HCT116 (cell line): ENCODE measurements around the gene NAA20. TPM values are rescaled to one million over a fixed set of nuclear protein-coding genes. Genes with fewer than 3 reads are reported as not detected.

Source experiments
- ATAC-seq: fragments of 200-7000 bp; cut with Tn5 transposase; 2 replicates; pipeline ENCODE4 v1.9.1; 2020; ENCODE audit warnings: mild to moderate bottlenecking, moderate library complexity
- BruUV-seq: library from RNA; stranded (reverse); fragments of 400-500 nt; replicated peaks from 2 replicates; lab custom pipeline; 2021; lab: Mats Ljungman, UMichigan
- CTCF ChIA-PET: fragments of 300-600 bp; sonication (Branson Sonifier 250); formaldehyde crosslinking; loops from one replicate; lab custom pipeline; 2021; ENCODE audit warnings: antibody characterized with exemption; lab: Charles Lee
- POLR2A ChIA-PET: fragments of 300-600, 350-600 bp; sonication (Branson Sonifier 250); formaldehyde crosslinking; loops from one replicate; lab custom pipeline; 2021; ENCODE audit warnings: antibody characterized with exemption; lab: Charles Lee
- RAD21 ChIA-PET, 2 experiments: fragments of 300-600 bp; sonication (Branson Sonifier 250); formaldehyde crosslinking; loops; one replicate each; lab custom pipeline; 2023; ENCODE audit warnings: low total read pairs in 2 of 2; ENCODE audit not compliant: uncharacterized antibody in 2 of 2, unreplicated experiment in 2 of 2, low non-redundant PET in 1 of 2; lab: Charles Lee
- DNase-seq: peaks from one replicate; pipeline ENCODE4 v3.0.0-alpha.2; 2010; ENCODE audit warnings: low read depth, low spot score
- H2AFZ ChIP-seq: fragments of 200-600 bp; shearing (Covaris generic), sonication (generic); 2 replicates; pipeline ENCODE4 v1.6.1; 2017; ENCODE audit warnings: low read depth, mixed run types, mixed read lengths, antibody characterized with exemption, low read length; ENCODE audit not compliant: poor library complexity, severe bottlenecking
- H3K27ac ChIP-seq: 2 replicates; pipeline ENCODE4 v1.5.1; 2012; ENCODE audit warnings: low read depth, low read length
- H3K27me3 ChIP-seq: fragments of 200-600 bp; sonication (generic); 2 replicates; pipeline ENCODE4 v1.6.1; 2016; ENCODE audit warnings: mixed run types, low read length, mixed read lengths; ENCODE audit not compliant: insufficient read depth
- H3K36me3 ChIP-seq, 2 experiments: fragments of 200-500 bp in 1 of 2; fragments of 200-600 bp in 1 of 2; sonication (Bioruptor generic) in 1 of 2; sonication (generic) in 1 of 2; 2 replicates each; pipeline versions ENCODE4 v1.5.1 to v1.6.1; 2014 to 2016; ENCODE audit warnings: low read length in 2 of 2, inconsistent platforms in 1 of 2, mixed read lengths in 1 of 2, mixed run types in 1 of 2; ENCODE audit not compliant: insufficient read depth in 2 of 2, control insufficient read depth in 1 of 2
- H3K4me1 ChIP-seq, 2 experiments: fragments of 200-600 bp in 1 of 2; sonication (generic) in 1 of 2; 2 replicates each; pipeline versions ENCODE4 v1.5.1 to v1.6.1; 2012 to 2017; ENCODE audit warnings: low read length in 2 of 2, inconsistent platforms in 1 of 2, mild to moderate bottlenecking in 1 of 2, mixed read lengths in 1 of 2, mixed run types in 1 of 2, moderate library complexity in 1 of 2; ENCODE audit not compliant: insufficient read depth in 2 of 2, control insufficient read depth in 1 of 2
- H3K4me2 ChIP-seq: fragments of 200-600 bp; sonication (generic); 2 replicates; pipeline ENCODE4 v1.6.1; 2017; ENCODE audit warnings: mixed run types, low read length, mixed read lengths
- H3K4me3 ChIP-seq, 2 experiments: fragments of 200-600 bp in 1 of 2; sonication (generic) in 1 of 2; replicated peaks in 1 of 2; 2 replicates each; pipeline ENCODE4 v1.5.1; 2011 to 2016; ENCODE audit warnings: low read length in 2 of 2, control low read depth in 1 of 2, low read depth in 1 of 2, mild to moderate bottlenecking in 1 of 2, mixed read lengths in 1 of 2, mixed run types in 1 of 2
- H3K79me2 ChIP-seq: fragments of 200-600 bp; sonication (generic); 2 replicates; pipeline ENCODE4 v1.6.1; 2017; ENCODE audit warnings: mild to moderate bottlenecking, mixed run types, low read length, moderate library complexity, mixed read lengths; ENCODE audit not compliant: insufficient read depth
- H3K9ac ChIP-seq: fragments of 200-600 bp; sonication (generic); 2 replicates; pipeline ENCODE4 v1.6.1; 2016; ENCODE audit warnings: low read length, mixed read lengths
- H3K9me2 ChIP-seq: fragments of 200-600 bp; sonication (generic), shearing (Covaris generic); 2 replicates; pipeline ENCODE4 v1.6.1; 2017; ENCODE audit warnings: mixed run types, mild to moderate bottlenecking, moderate library complexity; ENCODE audit not compliant: insufficient read depth
- H3K9me3 ChIP-seq, 2 experiments: fragments of 200-500 bp in 1 of 2; fragments of 200-600 bp in 1 of 2; sonication (Bioruptor generic) in 1 of 2; sonication (generic) in 1 of 2; 2 replicates each; pipeline ENCODE4 v1.6.1; 2014 to 2017; ENCODE audit warnings: low read length in 2 of 2, mixed read lengths in 2 of 2, inconsistent platforms in 1 of 2, low read depth in 1 of 2, mild to moderate bottlenecking in 1 of 2, mixed run types in 1 of 2, moderate library complexity in 1 of 2; ENCODE audit not compliant: control insufficient read depth in 1 of 2, insufficient read depth in 1 of 2
- H4K20me1 ChIP-seq: fragments of 200-600 bp; sonication (generic), shearing (Covaris generic); 2 replicates; pipeline ENCODE4 v1.6.1; 2017; ENCODE audit warnings: mixed run types, mild to moderate bottlenecking, moderate library complexity; ENCODE audit not compliant: insufficient read depth
- CBX3 ChIP-seq: IDR thresholded peaks from 2 replicates; pipeline ENCODE4 v1.6.1; 2012; ENCODE audit warnings: low read depth
- CEBPB ChIP-seq: IDR thresholded peaks from 2 replicates; pipeline ENCODE4 v1.6.1; 2012; ENCODE audit warnings: low read depth
- EGR1 ChIP-seq: IDR thresholded peaks from 2 replicates; pipeline ENCODE4 v1.6.1; 2012; ENCODE audit warnings: low read depth
- EZH2 ChIP-seq: fragments of 200-600 bp; sonication (generic); IDR thresholded peaks from 2 replicates; pipeline ENCODE4 v1.6.1; 2017; ENCODE audit warnings: antibody characterized with exemption, mixed run types
- REST ChIP-seq: IDR thresholded peaks from 2 replicates; pipeline ENCODE4 v1.6.1; 2012; ENCODE audit warnings: low read depth
- ZFX ChIP-seq: fragments of 450-650 bp; IDR thresholded peaks from 2 replicates; pipeline ENCODE4 v1.6.1; 2017
- intact Hi-C: fragments of 100-400 bp; cut with micrococcal nuclease; formaldehyde crosslinking; loops from 2 replicates; pipeline ENCODE4 v1.10.0; 2022
- total RNA-seq: library from RNA; stranded (reverse); gene quantifications from one replicate; pipeline ENCODE4 v1.2.1, GENCODE V29; 2021; ENCODE audit not compliant: unreplicated experiment
- TF ChIP-seq, protein P1 (sequence below), 3 experiments: fragments of 200-600 bp in 1 of 3; sonication (generic) in 1 of 3; IDR thresholded peaks in 2 of 3; conservative IDR thresholded peaks in 1 of 3; 2 replicates each; pipeline ENCODE4 v1.5.1; 2012 to 2017; ENCODE audit warnings: low read depth in 2 of 3, low read length in 2 of 3, antibody characterized with exemption in 1 of 3, borderline replicate concordance in 1 of 3, control low read depth in 1 of 3, mild to moderate bottlenecking in 1 of 3, mixed read lengths in 1 of 3, mixed run types in 1 of 3, moderate library complexity in 1 of 3; ENCODE audit not compliant: insufficient read depth in 1 of 3

NAA20 gene
- total RNA-seq, 1 experiment from 2014 or later, result 71.5 TPM

DNA sequence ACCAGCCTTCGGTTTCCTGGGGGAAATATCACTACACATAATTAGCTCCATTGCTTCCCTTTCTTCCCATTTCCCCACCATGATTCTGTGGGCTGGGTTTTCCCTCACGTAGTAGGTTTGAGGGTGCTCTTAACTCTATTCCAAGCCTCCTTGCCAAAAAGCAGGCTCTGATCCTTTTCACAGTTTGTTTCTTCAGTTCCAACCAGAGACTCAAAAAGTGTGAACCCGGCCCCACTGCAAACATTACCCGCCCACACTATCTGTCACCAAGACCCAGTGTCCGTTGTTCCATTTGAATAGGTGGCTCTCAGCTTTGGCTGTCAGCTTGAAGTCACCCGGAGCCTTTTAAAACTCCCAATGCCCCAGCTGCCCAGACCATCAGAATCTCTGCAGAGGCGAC lies 11.8 kb upstream of the NAA20 start:
- intact Hi-C loops, result no loop called here

More for the DNA sequence above, 11.8 kb upstream of the NAA20 start:
- H3K4me2 ChIP-seq, result no peak overlapping the region
- peaks cover 3 to 10% of the 10 kb centered on the region in 2 experiments; a peak in 2 of 4 replicates for H3K4me1 ChIP-seq
- RAD21 ChIA-PET, result no interaction called here
- H3K79me2 ChIP-seq, result no peaks in the 10 kb centered on the region
- H4K20me1 ChIP-seq, result no peaks in the 10 kb centered on the region
- CTCF ChIA-PET, result interaction anchor here (1.7 kb wide), 1 partner anchor 11 kb away, joined by 6 read pairs; no protein-coding TSS in a partner anchor
- no peak overlapping the region for H2AFZ ChIP-seq
- H3K27ac ChIP-seq, result no peak overlapping the region
- no peak overlapping the region for H3K4me3 ChIP-seq
- no peaks in the 10 kb centered on the region for H3K9me2 ChIP-seq
- no TSS peak for BruUV-seq
- no peak for ATAC-seq
- no peaks in the 10 kb centered on the region for H3K27me3 ChIP-seq
- POLR2A ChIA-PET, result no interaction called here
- no peaks in the 10 kb centered on the region for H3K36me3 ChIP-seq
- TF ChIP-seq EGR1 (no peak), EZH2 (no peak), CEBPB (no peak), ZFX (no peak), REST (no peak), CBX3 (no peak)
- TF ChIP-seq, protein P1, sequence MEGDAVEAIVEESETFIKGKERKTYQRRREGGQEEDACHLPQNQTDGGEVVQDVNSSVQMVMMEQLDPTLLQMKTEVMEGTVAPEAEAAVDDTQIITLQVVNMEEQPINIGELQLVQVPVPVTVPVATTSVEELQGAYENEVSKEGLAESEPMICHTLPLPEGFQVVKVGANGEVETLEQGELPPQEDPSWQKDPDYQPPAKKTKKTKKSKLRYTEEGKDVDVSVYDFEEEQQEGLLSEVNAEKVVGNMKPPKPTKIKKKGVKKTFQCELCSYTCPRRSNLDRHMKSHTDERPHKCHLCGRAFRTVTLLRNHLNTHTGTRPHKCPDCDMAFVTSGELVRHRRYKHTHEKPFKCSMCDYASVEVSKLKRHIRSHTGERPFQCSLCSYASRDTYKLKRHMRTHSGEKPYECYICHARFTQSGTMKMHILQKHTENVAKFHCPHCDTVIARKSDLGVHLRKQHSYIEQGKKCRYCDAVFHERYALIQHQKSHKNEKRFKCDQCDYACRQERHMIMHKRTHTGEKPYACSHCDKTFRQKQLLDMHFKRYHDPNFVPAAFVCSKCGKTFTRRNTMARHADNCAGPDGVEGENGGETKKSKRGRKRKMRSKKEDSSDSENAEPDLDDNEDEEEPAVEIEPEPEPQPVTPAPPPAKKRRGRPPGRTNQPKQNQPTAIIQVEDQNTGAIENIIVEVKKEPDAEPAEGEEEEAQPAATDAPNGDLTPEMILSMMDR (IDR thresholded peaks at IDR 0.05 in 2 of 3, conservative IDR thresholded peaks at IDR 0.05 in 1 of 3; ENCODE audit: borderline replicate concordance in 1 of 3, insufficient read depth in 1 of 3, low read depth in 2 of 3, low read length in 2 of 3), result no peak
- H3K9me3 ChIP-seq, result no peaks in the 10 kb centered on the region
- DNase-seq, result no peak
- no peak overlapping the region for H3K9ac ChIP-seq
